IMR-90 (cell line): ENCODE data around the gene CCDC171. TPM values are rescaled to one million over a fixed set of nuclear protein-coding genes. Genes with fewer than 3 reads are reported as not detected.

Experiments used
- ATAC-seq: fragments of 200-7000 bp; cut with Tn5 transposase; 2 replicates; pipeline ENCODE4 v1.9.1; 2020; ENCODE audit warnings: low read depth, mild to moderate bottlenecking, moderate library complexity
- BruUV-seq: library from RNA; stranded (reverse); fragments of 400-500 nt; replicated peaks from 2 replicates; lab custom pipeline; 2021; lab: Mats Ljungman, UMichigan
- CTCF ChIA-PET: fragments of 300-600 bp; formaldehyde crosslinking; extraction: SDS; loops from one replicate; lab custom pipeline; 2021; ENCODE audit warnings: antibody characterized with exemption; lab: Yijun Ruan, JAX
- POLR2A ChIA-PET: fragments of 300-600 bp; sonication (Branson Sonifier 250); formaldehyde crosslinking; loops from one replicate; lab custom pipeline; 2022; ENCODE audit warnings: antibody characterized with exemption; ENCODE audit not compliant: unreplicated experiment; lab: Charles Lee
- DNase-seq: peaks from one replicate; pipeline ENCODE4 v3.0.0; 2013
- H2AFZ ChIP-seq: replicated peaks from 2 replicates; pipeline ENCODE3; 2013; ENCODE audit warnings: low read length, mild to moderate bottlenecking; ENCODE audit not compliant: poor library complexity
- H2AK5ac ChIP-seq: 2 replicates; pipeline ENCODE4 v1.6.1; 2013; ENCODE audit warnings: low read depth, low read length, inconsistent platforms
- H2AK9ac ChIP-seq: replicated peaks from 2 replicates; pipeline ENCODE3; 2013; ENCODE audit warnings: mild to moderate bottlenecking, low read depth, low read length, moderate library complexity; ENCODE audit not compliant: poor library complexity
- H2BK120ac ChIP-seq: 2 replicates; pipeline ENCODE4 v1.6.1; 2013; ENCODE audit warnings: low read depth, low read length, inconsistent platforms
- H2BK15ac ChIP-seq: 3 replicates; pipeline ENCODE4 v1.6.1; 2013; ENCODE audit warnings: low read depth, low read length, inconsistent platforms
- H2BK20ac ChIP-seq: 2 replicates; pipeline ENCODE4 v1.6.1; 2013; ENCODE audit warnings: low read depth, mild to moderate bottlenecking, inconsistent platforms, low read length, moderate library complexity
- H2BK5ac ChIP-seq: 2 replicates; pipeline ENCODE4 v1.6.1; 2013; ENCODE audit warnings: mild to moderate bottlenecking, low read depth, low read length, inconsistent platforms; ENCODE audit not compliant: poor library complexity, severe bottlenecking
- H3K14ac ChIP-seq: replicated peaks from 2 replicates; pipeline ENCODE4 v1.6.1; 2013; ENCODE audit warnings: low read depth, low read length, inconsistent platforms
- H3K18ac ChIP-seq: 2 replicates; pipeline ENCODE4 v1.6.1; 2013; ENCODE audit warnings: low read depth, low read length, control low read depth
- H3K23ac ChIP-seq: 2 replicates; pipeline ENCODE4 v1.6.1; 2013; ENCODE audit warnings: low read depth, low read length, inconsistent platforms
- H3K27ac ChIP-seq: 2 replicates; pipeline ENCODE4 v1.5.1; 2013; ENCODE audit warnings: mild to moderate bottlenecking, control low read depth, low read length; ENCODE audit not compliant: insufficient read depth
- H3K27me3 ChIP-seq: 2 replicates; pipeline ENCODE4 v1.6.1; 2013; ENCODE audit warnings: low read length; ENCODE audit not compliant: control insufficient read depth, insufficient read depth
- H3K36me3 ChIP-seq: 2 replicates; pipeline ENCODE4 v1.6.1; 2013; ENCODE audit warnings: low read length, mixed read lengths; ENCODE audit not compliant: control insufficient read depth, insufficient read depth
- H3K4ac ChIP-seq: 2 replicates; pipeline ENCODE4 v1.6.1; 2013; ENCODE audit warnings: low read depth, low read length, inconsistent platforms
- H3K4me1 ChIP-seq: 2 replicates; pipeline ENCODE4 v1.6.1; 2013; ENCODE audit warnings: low read length, mixed read lengths; ENCODE audit not compliant: control insufficient read depth, insufficient read depth
- H3K4me2 ChIP-seq: 2 replicates; pipeline ENCODE4 v1.6.1; 2013; ENCODE audit warnings: low read depth, mild to moderate bottlenecking, control low read depth, low read length, moderate library complexity
- H3K4me3 ChIP-seq: 2 replicates; pipeline ENCODE4 v1.5.1; 2013; ENCODE audit warnings: low read depth, mild to moderate bottlenecking, control low read depth, low read length, moderate library complexity; ENCODE audit not compliant: insufficient read depth
- H3K56ac ChIP-seq: 2 replicates; pipeline ENCODE4 v1.6.1; 2013; ENCODE audit warnings: low read length, inconsistent platforms; ENCODE audit not compliant: insufficient read depth; ENCODE audit errors: extremely low read depth
- H3K79me1 ChIP-seq, 2 experiments: 2 replicates each; pipeline ENCODE4 v1.6.1; 2013; ENCODE audit warnings: low read length in 2 of 2, inconsistent platforms in 1 of 2, low read depth in 1 of 2
- H3K9ac ChIP-seq: 2 replicates; pipeline ENCODE4 v1.6.1; 2013; ENCODE audit warnings: low read depth, low read length, control low read depth
- H3K9me1 ChIP-seq: 2 replicates; pipeline ENCODE4 v1.6.1; 2013; ENCODE audit warnings: low read length, inconsistent platforms; ENCODE audit not compliant: insufficient read depth
- H3K9me3 ChIP-seq: 2 replicates; pipeline ENCODE4 v1.6.1; 2013; ENCODE audit warnings: low read length; ENCODE audit not compliant: control insufficient read depth, insufficient read depth
- H4K20me1 ChIP-seq: 2 replicates; pipeline ENCODE4 v1.6.1; 2013; ENCODE audit warnings: low read length, inconsistent platforms; ENCODE audit not compliant: insufficient read depth
- H4K5ac ChIP-seq: 2 replicates; pipeline ENCODE4 v1.6.1; 2013; ENCODE audit warnings: mild to moderate bottlenecking, low read depth, low read length, control low read depth
- H4K8ac ChIP-seq, 2 experiments: 2 replicates each; pipeline ENCODE4 v1.6.1; 2013; ENCODE audit warnings: low read depth in 2 of 2, low read length in 2 of 2, control low read depth in 1 of 2, inconsistent platforms in 1 of 2
- H4K91ac ChIP-seq: 2 replicates; pipeline ENCODE4 v1.6.1; 2013; ENCODE audit warnings: low read depth, low read length, inconsistent platforms; ENCODE audit not compliant: insufficient read depth
- CHD1 ChIP-seq: IDR thresholded peaks from 2 replicates; pipeline ENCODE4 v1.6.1; 2012; ENCODE audit warnings: low read depth, low read length, improper control_type of control experiment
- MAFK ChIP-seq: IDR thresholded peaks from 2 replicates; pipeline ENCODE4 v1.6.1; 2012; ENCODE audit warnings: low read depth, low read length, improper control_type of control experiment
- WGBS, 2 experiments: methylation state at CpG; one replicate each; pipeline versions ENCODE4 v1.1.5 to v1.1.7; 2013; ENCODE audit warnings: missing lambda C conversion rate in 2 of 2; ENCODE audit not compliant: insufficient read length in 1 of 2; ENCODE audit errors: extremely low coverage in 2 of 2; 5-methylcytosine and 5-hydroxymethylcytosine counted together
- dilution Hi-C: fragments of 300-500 bp; cut with HindIII; formaldehyde crosslinking; loops from one replicate; pipeline ENCODE4 v1.14.3; 2018; ENCODE audit warnings: low sequenced_read_pairs; ENCODE audit not compliant: unreplicated experiment
- in situ Hi-C: fragments of 300-500 bp; cut with MboI; formaldehyde crosslinking; loops from 3 replicates; pipeline ENCODE4 v1.14.3; 2019; ENCODE audit warnings: low sequenced_read_pairs, inconsistent platforms, mixed read lengths
- intact Hi-C: fragments of 100-400 bp; cut with micrococcal nuclease; formaldehyde crosslinking; loops from 2 replicates; pipeline ENCODE4 v1.10.0; 2022
- polyA plus RNA-seq, 3 experiments: library from polyadenylated mRNA; depleted of rRNA; stranded (reverse); fragments of >200 nt; gene quantifications; 2 replicates each; pipeline ENCODE4 v1.2.3, GENCODE V29; 2012; ENCODE audit warnings: low replicate concordance in 1 of 3
- total RNA-seq: library from RNA; depleted of rRNA; stranded (reverse); fragments of >200 nt; gene quantifications from 2 replicates; pipeline ENCODE4 v1.2.3, GENCODE V29; 2012

Gene CCDC171
- total and polyA plus RNA-seq, 2 of the 4 experiments (the other 2 are of a cell fraction) = 0.63 to 2.2 TPM

GRCh38 chr9:16010221-16010620 is 457.4 kb downstream of the CCDC171 start:
- no peak overlapping the region for H4K8ac ChIP-seq
- H3K18ac ChIP-seq = no peak overlapping the region
- WGBS, 2 experiments = no CpG with 5 or more reads among the region's 4 CpGs
- H3K14ac ChIP-seq = 0 out of 2 replicates have a peak overlapping the region, but pooled peaks have one; percentile 65
- no peak overlapping the region for H3K9ac ChIP-seq
- no peak overlapping the region for H2AFZ ChIP-seq
- no peak overlapping the region for H2AK9ac ChIP-seq
- no peaks in the 10 kb centered on the region for H3K36me3 ChIP-seq
- no peak overlapping the region for H3K4me3 ChIP-seq
- peak overlapping the region; percentile 73; the same call in 1 of the 2 replicates for H2BK20ac ChIP-seq
- in situ Hi-C loops = no loop called here
- CTCF ChIA-PET = no interaction called here
- H3K9me1 ChIP-seq = 0 out of 2 replicates have a peak, but pooled peaks cover 2% of the 10 kb centered on the region
- H2BK5ac ChIP-seq = peak overlapping the region; percentile 60
- peaks cover 7% of the 10 kb centered on the region; the same call in 1 of the 2 replicates for H3K4me1 ChIP-seq
- no TSS peak for BruUV-seq
- H3K27me3 ChIP-seq = no peaks in the 10 kb centered on the region
- H3K4me2 ChIP-seq = no peak overlapping the region
- ATAC-seq (no peak), DNase-seq (peak; percentile 73)
- H2BK120ac ChIP-seq = peak overlapping the region; percentile 76; the same call in 1 of the 2 replicates
- 0 out of 2 replicates have a peak overlapping the region, but pooled peaks have one; percentile 34 for H3K23ac ChIP-seq
- no peak overlapping the region for H3K27ac ChIP-seq
- TF ChIP-seq CHD1 (no peak), MAFK (peak; percentile 45)
- no peak overlapping the region for H2BK15ac ChIP-seq
- H3K9me3 ChIP-seq = peaks cover 2% of the 10 kb centered on the region; the same call in 1 of the 2 replicates
- no peak overlapping the region for H4K91ac ChIP-seq
- no peak overlapping the region for H2AK5ac ChIP-seq
- H4K5ac ChIP-seq = no peak overlapping the region
- H4K20me1 ChIP-seq = no peaks in the 10 kb centered on the region
- H3K79me1 ChIP-seq = no peaks in the 10 kb centered on the region
- no peak overlapping the region for H3K56ac ChIP-seq
- intact Hi-C loops = no loop called here
- POLR2A ChIA-PET = no interaction called here
- H3K4ac ChIP-seq = peak overlapping the region; percentile 56; the same call in 1 of the 2 replicates
- dilution Hi-C loops = no loop called here
